ENCODE measurements around the gene MGMT.

Gene MGMT

GRCh38 chr10:129780198-129780597 lies 313.2 kb downstream of the MGMT start:
- no peak overlapping the region for H3K4me3 ChIP-seq (replicated peaks; ENCODE audit: insufficient read depth, low read length)
- H3K27me3 ChIP-seq (ENCODE audit: insufficient read depth, poor library complexity, severe bottlenecking) = no peaks in the 10 kb centered on the region
- no peak overlapping the region for H3K27ac ChIP-seq (replicated peaks)
- no peak for DNase-seq (ENCODE audit: low read depth in 1 of 2, low spot score in 1 of 2)
- TF ChIP-seq SPI1 (IDR thresholded peaks at IDR 0.05; ENCODE audit: borderline replicate concordance, low read depth) = no peak
- TF ChIP-seq POLR2AphosphoS5 (IDR thresholded peaks at IDR 0.05; ENCODE audit: low read depth) = no peak
- no peak for TF ChIP-seq GABPA (IDR thresholded peaks at IDR 0.05; ENCODE audit: low read depth)
- TF ChIP-seq CTCF (IDR thresholded peaks at IDR 0.05; ENCODE audit: insufficient read depth, low read length) = no peak
- no peak for TF ChIP-seq REST (IDR thresholded peaks at IDR 0.05; ENCODE audit: insufficient replicate concordance, low read depth)

DNA sequence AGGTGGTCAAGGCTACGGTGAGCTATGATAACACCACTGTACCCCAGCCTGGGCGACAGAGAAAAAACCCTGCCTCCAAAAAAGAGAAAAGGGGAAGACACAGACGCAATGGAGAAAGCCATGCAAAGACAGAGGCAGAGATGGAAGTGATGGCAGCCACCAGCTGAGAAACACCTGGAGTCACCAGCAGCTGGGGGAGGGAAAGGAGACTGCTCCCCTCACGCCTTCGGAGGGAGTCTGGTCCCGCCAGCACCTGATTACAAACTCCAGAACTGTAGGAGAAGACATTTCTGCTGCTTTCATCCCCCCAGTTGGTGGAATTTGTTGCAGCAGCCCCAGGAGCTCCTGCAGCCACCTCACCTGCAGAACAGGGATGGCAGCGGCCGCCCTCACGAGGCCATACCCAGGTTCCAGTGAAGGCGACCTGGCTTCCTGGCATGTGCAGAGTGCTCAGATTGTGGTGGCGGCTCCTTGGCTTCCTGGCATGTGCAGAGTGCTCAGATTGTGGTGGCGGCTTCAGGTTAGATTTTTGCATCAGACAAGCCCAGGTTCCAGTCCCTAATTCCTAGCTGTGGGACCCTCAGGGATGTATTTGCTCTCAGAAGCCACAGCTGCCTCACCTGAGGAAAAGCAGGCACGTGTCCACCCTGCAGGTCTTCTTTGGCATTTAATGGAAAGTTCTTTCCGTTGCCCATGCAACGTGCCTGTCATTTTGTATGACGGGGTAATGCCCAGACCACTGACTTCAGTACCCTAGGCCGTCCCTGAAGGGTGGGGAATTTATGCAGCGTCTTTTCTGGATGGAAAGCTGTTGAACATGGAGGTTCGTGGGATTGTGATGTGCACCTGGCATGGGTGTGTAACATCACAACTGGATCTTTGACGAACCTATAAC lies 314.1 kb downstream of the MGMT start:
- TF ChIP-seq GABPA (IDR thresholded peaks at IDR 0.05; ENCODE audit: low read depth) = no peak
- TF ChIP-seq POLR2AphosphoS5 (IDR thresholded peaks at IDR 0.05; ENCODE audit: low read depth) = no peak
- TF ChIP-seq SPI1 (IDR thresholded peaks at IDR 0.05; ENCODE audit: borderline replicate concordance, low read depth) = no peak
- no peak for TF ChIP-seq CTCF (IDR thresholded peaks at IDR 0.05; ENCODE audit: insufficient read depth, low read length)
- no peak for TF ChIP-seq REST (IDR thresholded peaks at IDR 0.05; ENCODE audit: insufficient replicate concordance, low read depth)
- no peak for DNase-seq (ENCODE audit: low read depth in 1 of 2, low spot score in 1 of 2)
- Histone ChIP-seq H3K4me3 (replicated peaks; ENCODE audit: insufficient read depth, low read length) (no peak overlapping the region), H3K27me3 (ENCODE audit: insufficient read depth, poor library complexity, severe bottlenecking) (no peaks in the 10 kb centered on the region), H3K27ac (replicated peaks) (no peak overlapping the region)

DNA sequence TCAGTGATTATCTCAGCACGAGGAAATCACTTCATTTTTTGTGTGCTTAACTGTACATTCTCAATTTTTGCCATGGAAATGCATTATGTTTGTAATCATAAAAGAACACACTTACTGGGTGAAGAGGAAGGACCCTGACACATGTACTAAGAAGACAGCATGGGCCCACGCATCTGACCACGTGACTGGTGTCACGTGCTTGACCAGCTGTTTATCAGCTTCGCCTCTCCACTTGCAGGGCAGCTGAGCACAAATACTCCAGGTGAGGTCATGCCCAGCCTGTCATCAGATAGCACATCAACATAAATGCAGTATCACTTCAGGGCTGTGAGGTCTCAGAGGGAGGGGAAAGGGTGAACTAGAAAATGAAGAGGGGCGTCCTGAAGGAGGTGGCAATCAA lies 317.2 kb downstream of the MGMT start:
- Histone ChIP-seq H3K4me3 (replicated peaks; ENCODE audit: insufficient read depth, low read length) (no peak overlapping the region), H3K27me3 (ENCODE audit: insufficient read depth, poor library complexity, severe bottlenecking) (no peaks in the 10 kb centered on the region), H3K27ac (replicated peaks) (no peak overlapping the region)
- TF ChIP-seq REST (IDR thresholded peaks at IDR 0.05; ENCODE audit: insufficient replicate concordance, low read depth) (no peak), SPI1 (IDR thresholded peaks at IDR 0.05; ENCODE audit: borderline replicate concordance, low read depth) (no peak), GABPA (IDR thresholded peaks at IDR 0.05; ENCODE audit: low read depth) (no peak), CTCF (IDR thresholded peaks at IDR 0.05; ENCODE audit: insufficient read depth, low read length) (no peak), POLR2AphosphoS5 (IDR thresholded peaks at IDR 0.05; ENCODE audit: low read depth) (no peak)
- no peak for DNase-seq (ENCODE audit: low read depth in 1 of 2, low spot score in 1 of 2)
